ENCODE data around the gene FGFRL1. TPM values are rescaled to one million over a fixed set of nuclear protein-coding genes. Genes with fewer than 3 reads are reported as not detected.

FGFRL1 gene
- total and polyA plus RNA-seq, 2 experiments from 2014 or later = 28.1 to 34.0 TPM

GRCh38 chr4:1069394-1069793 lies 58.0 kb downstream of the FGFRL1 start:
- WGBS (ENCODE audit: low lambda C conversion rate, missing lambda C conversion rate) = 88% methylated on average over 7 of the region's 7 CpGs
- no peaks in the 10 kb centered on the region for H3K36me3 ChIP-seq (replicated peaks; ENCODE audit: insufficient read depth, low read depth)
- no peak overlapping the region for H3K27ac ChIP-seq

DNA sequence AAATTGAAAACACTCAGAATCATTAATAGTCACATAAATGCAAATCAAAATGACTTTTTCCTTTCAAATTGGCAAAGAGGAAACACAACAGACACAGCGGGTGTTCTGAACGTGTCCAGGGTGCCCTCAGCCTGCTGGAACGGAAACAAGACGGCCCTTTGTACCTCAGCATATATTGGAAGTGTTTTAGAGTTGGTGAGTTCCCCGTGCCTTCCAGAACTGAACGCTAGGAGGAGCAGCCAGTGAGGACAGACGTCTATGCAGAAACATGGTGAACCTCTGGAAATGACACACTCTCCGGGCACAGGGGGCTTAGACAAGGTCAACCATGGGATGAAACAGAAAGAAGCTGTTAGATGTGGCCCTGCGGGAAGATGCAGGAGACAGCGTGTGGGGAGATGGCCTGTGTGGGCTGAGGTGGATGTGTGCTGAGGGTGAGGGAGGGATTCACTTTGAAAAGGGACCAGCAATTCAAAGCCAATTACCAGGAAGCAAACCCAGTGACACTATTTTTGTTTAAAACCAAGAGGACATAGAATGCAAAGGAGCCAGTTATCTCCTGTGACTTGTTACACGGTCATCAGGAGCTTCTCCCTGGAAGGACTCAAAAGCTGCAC lies 61.5 kb downstream of the FGFRL1 start:
- H4K20me1 ChIP-seq (ENCODE audit: insufficient read depth, poor library complexity, severe bottlenecking) = no peaks in the 10 kb centered on the region
- no peaks in the 10 kb centered on the region for H3K4me1 ChIP-seq (ENCODE audit: insufficient read depth)
- no peaks in the 10 kb centered on the region for H3K9me2 ChIP-seq (replicated peaks; ENCODE audit: insufficient read depth)
- H3K27me3 ChIP-seq = peaks cover 5% of the 10 kb centered on the region
- H3K36me3 ChIP-seq (replicated peaks; ENCODE audit: insufficient read depth, low read depth) = no peaks in the 10 kb centered on the region
- no peak overlapping the region for H3K27ac ChIP-seq
- H3K4me2 ChIP-seq = no peak overlapping the region
- no peak overlapping the region for H3K4me3 ChIP-seq
- TF ChIP-seq EZH2 (IDR thresholded peaks at IDR 0.05; ENCODE audit: borderline replicate concordance) (no peak), CTCF (IDR thresholded peaks at IDR 0.05; ENCODE audit: poor library complexity) (peak; percentile 61), EZH2phosphoT487 (IDR thresholded peaks at IDR 0.05; ENCODE audit: low read depth, severe bottlenecking, unreplicated experiment) (no peak)
- no peaks in the 10 kb centered on the region for H3K9me3 ChIP-seq (ENCODE audit: low read depth)
- 31% methylated on average over 11 of the region's 11 CpGs for WGBS (ENCODE audit: low lambda C conversion rate, missing lambda C conversion rate)
- H3K79me2 ChIP-seq = no peaks in the 10 kb centered on the region
- H2AFZ ChIP-seq = no peak overlapping the region
- DNase-seq (ENCODE audit: low spot score) = peak; percentile 72

More at GRCh38 chr4:1069394-1069793, 58.0 kb downstream of the FGFRL1 start:
- peaks cover 11% of the 10 kb centered on the region for H3K27me3 ChIP-seq
- no peaks in the 10 kb centered on the region for H3K79me2 ChIP-seq
- no peak overlapping the region for H3K4me3 ChIP-seq
- H3K4me1 ChIP-seq (ENCODE audit: insufficient read depth) = no peaks in the 10 kb centered on the region
- no peak for TF ChIP-seq CTCF (IDR thresholded peaks at IDR 0.05; ENCODE audit: poor library complexity)
- no peak for TF ChIP-seq EZH2 (IDR thresholded peaks at IDR 0.05; ENCODE audit: borderline replicate concordance)
- no peak for TF ChIP-seq EZH2phosphoT487 (IDR thresholded peaks at IDR 0.05; ENCODE audit: low read depth, severe bottlenecking, unreplicated experiment)
- no peaks in the 10 kb centered on the region for H3K9me3 ChIP-seq (ENCODE audit: low read depth)
- no peaks in the 10 kb centered on the region for H3K9me2 ChIP-seq (replicated peaks; ENCODE audit: insufficient read depth)
- H4K20me1 ChIP-seq (ENCODE audit: insufficient read depth, poor library complexity, severe bottlenecking) = no peaks in the 10 kb centered on the region
- H2AFZ ChIP-seq = no peak overlapping the region
- DNase-seq (ENCODE audit: low spot score) = no peak
- H3K4me2 ChIP-seq = no peak overlapping the region

DNA sequence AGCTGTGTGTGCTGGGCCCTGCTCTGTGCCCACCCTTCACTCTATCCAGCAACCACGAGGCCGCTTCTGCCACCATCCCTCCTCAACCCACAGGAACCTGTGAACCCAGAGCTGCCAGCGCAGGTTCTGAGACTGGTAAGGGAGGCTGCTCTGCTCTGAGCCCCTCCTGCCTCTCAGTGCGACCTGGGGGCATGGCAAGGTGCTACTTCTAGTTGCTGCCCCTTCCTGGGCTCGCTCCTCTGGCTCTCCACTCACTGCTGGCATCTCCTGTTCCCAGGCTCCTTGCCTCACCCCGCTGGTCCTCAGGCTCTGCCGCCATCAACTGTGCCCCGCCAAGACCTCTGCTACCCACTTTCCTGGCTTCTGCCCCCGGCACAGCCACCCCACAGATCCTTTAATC lies 62.7 kb downstream of the FGFRL1 start:
- Histone ChIP-seq H3K4me2 (no peak overlapping the region), H3K9me3 (ENCODE audit: low read depth) (no peaks in the 10 kb centered on the region), H3K9me2 (replicated peaks; ENCODE audit: insufficient read depth) (no peaks in the 10 kb centered on the region), H3K36me3 (replicated peaks; ENCODE audit: insufficient read depth, low read depth) (no peaks in the 10 kb centered on the region), H2AFZ (no peak overlapping the region), H3K4me3 (no peak overlapping the region), H3K27me3 (no peaks in the 10 kb centered on the region), H3K79me2 (no peaks in the 10 kb centered on the region), H3K27ac (no peak overlapping the region), H4K20me1 (ENCODE audit: insufficient read depth, poor library complexity, severe bottlenecking) (no peaks in the 10 kb centered on the region), H3K4me1 (ENCODE audit: insufficient read depth) (no peaks in the 10 kb centered on the region)
- no peak for DNase-seq (ENCODE audit: low spot score)
- TF ChIP-seq EZH2phosphoT487 (IDR thresholded peaks at IDR 0.05; ENCODE audit: low read depth, severe bottlenecking, unreplicated experiment) = no peak
- 92% methylated on average over 9 of the region's 9 CpGs for WGBS (ENCODE audit: low lambda C conversion rate, missing lambda C conversion rate)

DNA sequence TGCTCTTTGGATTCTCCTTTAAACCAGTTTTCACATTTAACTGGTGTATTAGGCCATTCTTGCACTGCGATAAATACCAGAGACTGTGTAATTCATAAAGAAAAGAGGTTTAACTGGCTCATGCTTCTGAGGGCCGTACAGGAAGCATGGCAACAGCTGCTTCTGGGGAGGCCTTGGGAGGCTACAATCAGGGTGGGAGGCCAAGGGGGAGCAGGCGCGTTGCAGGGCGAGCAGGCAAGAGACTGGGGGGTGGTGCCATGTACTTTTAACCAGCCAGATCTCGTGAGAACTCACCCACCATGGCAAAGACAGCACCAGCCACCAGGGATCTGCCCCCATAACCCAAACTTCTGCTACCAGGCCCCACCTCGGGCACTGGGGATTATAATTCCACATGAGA lies 63.8 kb downstream of the FGFRL1 start:
- H2AFZ ChIP-seq = no peak overlapping the region
- H3K27me3 ChIP-seq = no peaks in the 10 kb centered on the region
- 84% methylated on average over 7 of the region's 7 CpGs for whole genome bisulfite sequencing (ENCODE audit: low lambda C conversion rate, missing lambda C conversion rate)
- H3K4me3 ChIP-seq = no peak overlapping the region
- H3K4me1 ChIP-seq (ENCODE audit: insufficient read depth) = no peaks in the 10 kb centered on the region
- no peaks in the 10 kb centered on the region for H3K79me2 ChIP-seq
- no peaks in the 10 kb centered on the region for H3K9me3 ChIP-seq (ENCODE audit: low read depth)
- H4K20me1 ChIP-seq (ENCODE audit: insufficient read depth, poor library complexity, severe bottlenecking) = no peaks in the 10 kb centered on the region
- TF ChIP-seq CTCF (IDR thresholded peaks at IDR 0.05; ENCODE audit: poor library complexity) (no peak), EZH2phosphoT487 (IDR thresholded peaks at IDR 0.05; ENCODE audit: low read depth, severe bottlenecking, unreplicated experiment) (no peak), EZH2 (IDR thresholded peaks at IDR 0.05; ENCODE audit: borderline replicate concordance) (no peak)
- H3K36me3 ChIP-seq (replicated peaks; ENCODE audit: insufficient read depth, low read depth) = no peaks in the 10 kb centered on the region
- H3K9me2 ChIP-seq (replicated peaks; ENCODE audit: insufficient read depth) = no peaks in the 10 kb centered on the region
- H3K4me2 ChIP-seq = no peak overlapping the region
- DNase-seq (ENCODE audit: low spot score) = peak; percentile 3
- no peak overlapping the region for H3K27ac ChIP-seq
